ENCODE data around the gene CGAS. TPM values are rescaled to one million over a fixed set of nuclear protein-coding genes. Genes with fewer than 3 reads are reported as not detected.

The CGAS gene
- total RNA-seq, 1 experiment from 2014 or later = 4.6 TPM

GRCh38 chr6:73435236-73435635, 16.9 kb downstream of the CGAS start:
- Histone ChIP-seq H3K27ac (ENCODE audit: low read depth, low read length, poor library complexity, severe bottlenecking) (no peak overlapping the region), H3K4me3 (ENCODE audit: low read depth, low read length, poor library complexity, severe bottlenecking) (no peak overlapping the region), H3K4me1 (ENCODE audit: insufficient read depth, low read length, poor library complexity, severe bottlenecking) (no peaks in the 10 kb centered on the region), H3K27me3 (replicated peaks; ENCODE audit: insufficient read depth, low read depth, low read length, poor library complexity) (no peaks in the 10 kb centered on the region), H3K9me3 (ENCODE audit: low read depth, low read length, poor library complexity, severe bottlenecking) (no peaks in the 10 kb centered on the region), H3K36me3 (ENCODE audit: insufficient read depth, low read length, poor library complexity, severe bottlenecking) (no peaks in the 10 kb centered on the region)
- no TSS peak for BruUV-seq (replicated peaks)
- TF ChIP-seq CTCF (conservative IDR thresholded peaks at IDR 0.05; ENCODE audit: low read depth, low read length) = no peak
- no peak for TF ChIP-seq EZH2 (IDR thresholded peaks at IDR 0.05; ENCODE audit: borderline replicate concordance, low read depth, low read length, poor library complexity, severe bottlenecking)
- ChIA-PET CTCF (no interaction called here), POLR2A (ENCODE audit: low non-redundant PET) (no interaction called here)
- intact Hi-C loops (cut with micrococcal nuclease; ENCODE audit: unreplicated experiment) = no loop called here
- no peak for DNase-seq (ENCODE audit: low spot score)

- no peaks in the 10 kb centered on the region for H3K9me3 ChIP-seq (ENCODE audit: low read depth, low read length, poor library complexity, severe bottlenecking)
- CTCF ChIA-PET = no interaction called here
- intact Hi-C loops (cut with micrococcal nuclease; ENCODE audit: unreplicated experiment) = no loop called here
- no peak for TF ChIP-seq CTCF (conservative IDR thresholded peaks at IDR 0.05; ENCODE audit: low read depth, low read length)
- TF ChIP-seq EZH2 (IDR thresholded peaks at IDR 0.05; ENCODE audit: borderline replicate concordance, low read depth, low read length, poor library complexity, severe bottlenecking) = no peak
- H3K36me3 ChIP-seq (ENCODE audit: insufficient read depth, low read length, poor library complexity, severe bottlenecking) = no peaks in the 10 kb centered on the region
- H3K4me3 ChIP-seq (ENCODE audit: low read depth, low read length, poor library complexity, severe bottlenecking) = no peak overlapping the region
- H3K4me1 ChIP-seq (ENCODE audit: insufficient read depth, low read length, poor library complexity, severe bottlenecking) = no peaks in the 10 kb centered on the region
- DNase-seq (ENCODE audit: low spot score) = no peak
- BruUV-seq (replicated peaks) = no TSS peak
- H3K27ac ChIP-seq (ENCODE audit: low read depth, low read length, poor library complexity, severe bottlenecking) = no peak overlapping the region
- no peaks in the 10 kb centered on the region for H3K27me3 ChIP-seq (replicated peaks; ENCODE audit: insufficient read depth, low read depth, low read length, poor library complexity)
- POLR2A ChIA-PET (ENCODE audit: low non-redundant PET) = no interaction called here
Observed at GRCh38 chr6:73421534-73421933, 30.6 kb downstream of the CGAS start.

GRCh38 chr6:73418081-73418741, 33.9 kb downstream of the CGAS start:
- Histone ChIP-seq H3K4me3 (ENCODE audit: low read depth, low read length, poor library complexity, severe bottlenecking) (no peak overlapping the region), H3K36me3 (ENCODE audit: insufficient read depth, low read length, poor library complexity, severe bottlenecking) (no peaks in the 10 kb centered on the region), H3K4me1 (ENCODE audit: insufficient read depth, low read length, poor library complexity, severe bottlenecking) (no peaks in the 10 kb centered on the region), H3K27ac (ENCODE audit: low read depth, low read length, poor library complexity, severe bottlenecking) (no peak overlapping the region), H3K9me3 (ENCODE audit: low read depth, low read length, poor library complexity, severe bottlenecking) (no peaks in the 10 kb centered on the region), H3K27me3 (replicated peaks; ENCODE audit: insufficient read depth, low read depth, low read length, poor library complexity) (no peaks in the 10 kb centered on the region)
- DNase-seq (ENCODE audit: low spot score) = no peak
- TF ChIP-seq CTCF (conservative IDR thresholded peaks at IDR 0.05; ENCODE audit: low read depth, low read length) (no peak), EZH2 (IDR thresholded peaks at IDR 0.05; ENCODE audit: borderline replicate concordance, low read depth, low read length, poor library complexity, severe bottlenecking) (no peak)
- ChIA-PET CTCF (no interaction called here), POLR2A (ENCODE audit: low non-redundant PET) (no interaction called here)
- intact Hi-C loops (cut with micrococcal nuclease; ENCODE audit: unreplicated experiment) = no loop called here
- no TSS peak for BruUV-seq (replicated peaks)
